HT-29 (cell line): ENCODE measurements around the gene TDRD5. TPM values are rescaled to one million over a fixed set of nuclear protein-coding genes. Genes with fewer than 3 reads are reported as not detected.

ENCODE experiments used
- small RNA-seq: library from RNA; depleted of rRNA; stranded (forward); fragments of <200 nt; gene quantifications from one replicate; pipeline ENCODE3, GENCODE V24; 2014
- total RNA-seq: library from RNA; depleted of rRNA; stranded (reverse); fragments of >200 nt; shearing (Covaris generic); gene quantifications from 2 replicates; pipeline ENCODE4 v1.2.3, GENCODE V29; 2014; rRNA removed

TDRD5 gene
- total RNA-seq, 1 experiment from 2014 or later = not detected

Small RNA genes lying within 50 kb of the gene (small RNA-seq; reads per million reads assigned to genes)
- gene RNU5F-2P = 0.29 reads per million

Other genes with a start within 250 kb of the TDRD5 start
- not detected in 2 replicates for gene AXDND1, start 225.9 kb upstream of the TDRD5 start, total RNA-seq
- gene NPHS2, start 15.9 kb upstream of the TDRD5 start, total RNA-seq = not detected in 2 replicates
- not detected in 2 replicates for gene FAM163A, start 151.5 kb downstream of the TDRD5 start, total RNA-seq